Activated naive CD4-positive, alpha-beta T cell treated with anti-CD3 and anti-CD28 coated beads, Interleukin-2, amount 10 ng/mL, durations not matched to agents 7 days and 5 days (primary cell): Measurements from ENCODE around the gene EAF1.
"Not testable (repeated sequence)": the region's sequence is repeated elsewhere in the genome, so short reads cannot be mapped to it uniquely, and the experiment has no call there.

Experiments used
- CTCF ChIA-PET: fragments of 350-600 bp; sonication (Branson Sonifier 250); formaldehyde crosslinking; loops from one replicate; lab custom pipeline; 2021; ENCODE audit warnings: antibody characterized with exemption; lab: Charles Lee
- DNase-seq: peaks from one replicate; pipeline ENCODE4 v3.0.0-alpha.2; 2020
- H3K27ac Mint-ChIP-seq: one replicate; pipeline ENCODE4 v1.8.0; 2021; ENCODE audit warnings: mild to moderate bottlenecking, moderate library complexity, mixed read lengths
- H3K27me3 Mint-ChIP-seq: one replicate; pipeline ENCODE4 v1.8.0; 2021; ENCODE audit warnings: mild to moderate bottlenecking, mixed read lengths
- H3K36me3 Mint-ChIP-seq: one replicate; pipeline ENCODE4 v1.8.0; 2021; ENCODE audit warnings: mixed read lengths
- H3K4me1 Mint-ChIP-seq: one replicate; pipeline ENCODE4 v1.8.0; 2021; ENCODE audit warnings: mixed read lengths
- H3K4me3 Mint-ChIP-seq: one replicate; pipeline ENCODE4 v1.8.0; 2021; ENCODE audit warnings: mild to moderate bottlenecking, moderate library complexity, mixed read lengths
- H3K9me3 Mint-ChIP-seq: one replicate; pipeline ENCODE4 v1.8.0; 2021; ENCODE audit warnings: mixed read lengths

The EAF1 gene

GRCh38 chr3:15465876-15466585 is 38.6 kb downstream of the EAF1 start:
- Mint-ChIP-seq H3K4me3 (no peak overlapping the region), H3K27me3 (peaks cover 11% of the 10 kb centered on the region), H3K36me3 (no peaks in the 10 kb centered on the region), H3K9me3 (no peaks in the 10 kb centered on the region), H3K27ac (no peak overlapping the region), H3K4me1 (peaks cover 12% of the 10 kb centered on the region)
- CTCF ChIA-PET, result interaction anchor here (0.6 kb wide), 1 partner anchor 94 kb away, joined by 3 read pairs; no protein-coding TSS in a partner anchor
- DNase-seq, result no peak

DNA sequence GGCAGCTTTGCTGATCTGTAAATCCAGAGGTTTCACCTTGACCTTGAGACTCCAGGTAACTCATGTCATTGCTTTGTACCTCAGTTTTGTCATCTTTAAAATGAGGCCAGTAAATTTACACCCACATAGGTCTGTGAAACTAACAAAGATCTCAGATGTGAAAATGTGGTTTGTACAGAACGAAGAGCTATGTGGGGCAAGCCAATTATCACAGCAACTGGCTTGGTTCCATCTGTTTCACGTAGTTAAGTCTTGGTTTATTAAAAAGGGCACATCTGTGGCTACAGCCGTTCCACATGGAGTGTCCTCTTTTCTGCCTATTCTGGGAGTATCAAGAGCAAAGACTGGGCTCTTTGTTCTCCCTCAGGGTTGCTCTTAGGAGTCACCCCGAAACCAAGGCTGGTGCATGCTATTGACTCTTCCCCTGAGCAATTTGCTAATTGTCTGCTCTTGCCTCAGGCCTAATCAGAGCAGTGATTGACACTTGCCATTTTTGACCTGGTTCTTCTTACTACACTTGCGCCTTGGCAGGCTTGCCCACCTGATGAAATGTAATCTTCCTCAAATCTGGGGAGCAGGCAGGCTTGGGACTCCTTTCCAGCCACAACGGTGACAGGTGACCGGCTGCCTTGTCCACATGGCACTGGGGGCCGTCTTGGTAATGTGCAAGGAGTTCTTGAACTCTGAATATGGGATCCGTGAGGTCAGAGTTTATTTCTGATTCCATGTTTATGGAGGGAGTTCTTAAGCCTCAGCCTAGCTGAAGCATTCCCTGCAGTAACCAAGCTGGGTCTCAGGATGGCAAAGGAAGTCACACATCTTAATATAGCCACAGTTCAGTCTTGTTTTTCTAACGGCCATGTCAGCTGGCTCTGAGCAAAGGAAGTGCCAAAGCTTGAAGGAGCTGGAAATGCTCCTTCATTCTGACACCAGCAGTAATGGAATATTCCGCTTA is 40.1 kb downstream of the EAF1 start:
- Mint-ChIP-seq H3K4me1 (peaks cover 1% of the 10 kb centered on the region), H3K27ac (no peak overlapping the region), H3K27me3 (peaks cover 14% of the 10 kb centered on the region), H3K9me3 (no peaks in the 10 kb centered on the region), H3K36me3 (no peaks in the 10 kb centered on the region), H3K4me3 (no peak overlapping the region)
- DNase-seq, result no peak
- CTCF ChIA-PET, result no interaction called here

DNA sequence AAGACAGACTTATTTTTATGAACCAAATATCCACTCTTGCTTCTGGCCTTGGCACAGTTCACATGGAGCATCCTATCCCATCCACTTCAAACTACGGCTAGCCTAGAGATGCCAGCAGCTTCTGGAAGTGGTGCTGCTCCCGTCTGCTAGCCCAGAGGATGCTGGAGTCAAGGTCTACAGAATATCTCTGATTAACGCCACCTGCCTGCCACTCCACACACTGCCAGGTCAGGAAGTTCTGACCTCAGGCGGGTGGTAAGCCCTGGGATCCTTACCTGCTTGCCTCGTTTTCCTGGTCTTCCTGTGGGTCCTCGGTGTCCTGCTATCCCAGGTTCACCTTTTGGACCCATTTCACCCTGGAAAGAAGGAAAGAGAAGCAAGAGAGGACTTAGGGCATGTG is 42.9 kb downstream of the EAF1 start:
- Mint-ChIP-seq H3K9me3 (no peaks in the 10 kb centered on the region), H3K4me1 (no peaks in the 10 kb centered on the region), H3K27me3 (peaks cover 22% of the 10 kb centered on the region), H3K36me3 (no peaks in the 10 kb centered on the region), H3K4me3 (no peak overlapping the region), H3K27ac (no peak overlapping the region)
- no peak for DNase-seq
- CTCF ChIA-PET, result no interaction called here

GRCh38 chr3:15470849-15471248 is 43.5 kb downstream of the EAF1 start:
- DNase-seq, result no peak
- H3K4me3 Mint-ChIP-seq, result no peak overlapping the region
- H3K9me3 Mint-ChIP-seq, result no peaks in the 10 kb centered on the region
- H3K27ac Mint-ChIP-seq, result no peak overlapping the region
- no peaks in the 10 kb centered on the region for H3K36me3 Mint-ChIP-seq
- H3K4me1 Mint-ChIP-seq, result no peaks in the 10 kb centered on the region
- H3K27me3 Mint-ChIP-seq, result peaks cover 23% of the 10 kb centered on the region
- CTCF ChIA-PET, result no interaction called here

DNA sequence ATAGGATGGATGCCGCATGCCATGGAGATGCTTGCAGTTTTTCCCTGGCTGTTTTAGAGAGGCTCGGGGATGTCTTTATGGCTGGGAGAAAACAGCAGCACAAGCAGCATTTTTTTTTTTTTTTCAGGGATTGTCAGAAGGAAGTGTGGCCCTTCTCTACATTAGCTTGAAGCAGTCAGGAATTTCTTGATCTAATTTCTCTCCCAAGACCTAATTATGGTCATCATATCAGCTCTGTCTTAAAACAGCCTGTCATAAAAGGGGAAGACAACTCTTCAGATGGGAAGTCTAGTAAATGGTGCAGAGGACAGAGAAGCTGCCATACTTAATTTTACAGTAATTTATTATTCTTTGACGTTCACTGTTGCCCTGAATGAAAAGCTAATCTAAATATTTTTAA is 44.5 kb downstream of the EAF1 start:
- no peaks in the 10 kb centered on the region for H3K4me1 Mint-ChIP-seq
- CTCF ChIA-PET, result interaction anchor here (0.5 kb wide), 1 partner anchor 97 kb away, joined by 3 read pairs; no protein-coding TSS in a partner anchor

GRCh38 chr3:15475161-15475560 is 47.8 kb downstream of the EAF1 start:
- DNase-seq, result no peak
- H3K9me3 Mint-ChIP-seq, result no peaks in the 10 kb centered on the region
- H3K27me3 Mint-ChIP-seq, result peaks cover 43% of the 10 kb centered on the region
- H3K27ac Mint-ChIP-seq, result no peak overlapping the region
- no peak overlapping the region for H3K4me3 Mint-ChIP-seq
- H3K4me1 Mint-ChIP-seq, result no peaks in the 10 kb centered on the region
- CTCF ChIA-PET, result no interaction called here
- no peaks in the 10 kb centered on the region for H3K36me3 Mint-ChIP-seq

More for the DNA sequence above, 44.5 kb downstream of the EAF1 start:
- Mint-ChIP-seq H3K36me3 (no peaks in the 10 kb centered on the region), H3K4me3 (no peak overlapping the region), H3K9me3 (no peaks in the 10 kb centered on the region), H3K27ac (no peak overlapping the region), H3K27me3 (peaks cover 27% of the 10 kb centered on the region)
- no peak for DNase-seq

DNA sequence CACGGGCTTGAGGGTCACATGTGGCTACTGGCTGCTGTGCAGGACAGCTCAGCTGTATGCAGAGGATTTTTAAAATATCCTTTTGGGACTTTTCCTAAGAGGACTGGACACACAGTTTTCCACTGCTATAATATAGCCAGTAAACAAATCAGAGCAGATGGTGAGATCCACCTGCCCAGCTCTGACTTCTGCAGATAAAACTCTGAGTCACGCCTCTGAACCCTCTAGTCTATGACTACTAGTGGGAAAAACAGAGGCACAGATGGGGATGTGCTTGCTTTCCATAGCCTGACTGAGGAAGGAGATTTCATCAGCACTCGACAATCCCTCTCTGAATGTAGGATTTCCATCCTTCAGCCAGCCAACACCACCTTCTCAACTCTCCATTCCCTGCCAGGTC is 49.0 kb downstream of the EAF1 start:
- no peaks in the 10 kb centered on the region for H3K4me1 Mint-ChIP-seq
- no peak overlapping the region for H3K27ac Mint-ChIP-seq
- CTCF ChIA-PET, result no interaction called here
- no peaks in the 10 kb centered on the region for H3K9me3 Mint-ChIP-seq
- H3K36me3 Mint-ChIP-seq, result no peaks in the 10 kb centered on the region
- no peak for DNase-seq
- H3K27me3 Mint-ChIP-seq, result peaks cover 37% of the 10 kb centered on the region
- H3K4me3 Mint-ChIP-seq, result no peak overlapping the region

- DNase-seq, result no peak
- H3K27ac Mint-ChIP-seq, result no peak overlapping the region
- no peaks in the 10 kb centered on the region for H3K36me3 Mint-ChIP-seq
- H3K9me3 Mint-ChIP-seq, result no peaks in the 10 kb centered on the region
- CTCF ChIA-PET, result interaction anchor here (0.6 kb wide), 1 partner anchor 12 kb away, joined by 3 read pairs; no protein-coding TSS in a partner anchor
- no peaks in the 10 kb centered on the region for H3K4me1 Mint-ChIP-seq
- no peak overlapping the region for H3K4me3 Mint-ChIP-seq
- H3K27me3 Mint-ChIP-seq, result peaks cover 41% of the 10 kb centered on the region
Observed at GRCh38 chr3:15477951-15478639, 50.7 kb downstream of the EAF1 start.

GRCh38 chr3:15478640-15478979 is 51.2 kb downstream of the EAF1 start:
- Mint-ChIP-seq H3K36me3 (no peaks in the 10 kb centered on the region), H3K9me3 (no peaks in the 10 kb centered on the region), H3K4me3 (no peak overlapping the region), H3K27me3 (peaks cover 47% of the 10 kb centered on the region), H3K27ac (no peak overlapping the region), H3K4me1 (no peaks in the 10 kb centered on the region)
- CTCF ChIA-PET, result interaction anchor here (0.6 kb wide), 1 partner anchor 12 kb away, joined by 3 read pairs; no protein-coding TSS in a partner anchor
- DNase-seq, result no peak

GRCh38 chr3:15479400-15480224 is 52.2 kb downstream of the EAF1 start:
- H3K27ac Mint-ChIP-seq, result no peak overlapping the region
- no peak overlapping the region for H3K4me3 Mint-ChIP-seq
- no peaks in the 10 kb centered on the region for H3K4me1 Mint-ChIP-seq
- DNase-seq, result no peak
- no peaks in the 10 kb centered on the region for H3K9me3 Mint-ChIP-seq
- peaks cover 55% of the 10 kb centered on the region for H3K27me3 Mint-ChIP-seq
- CTCF ChIA-PET, result no interaction called here
- no peaks in the 10 kb centered on the region for H3K36me3 Mint-ChIP-seq

- H3K4me1 Mint-ChIP-seq, H3K9me3 Mint-ChIP-seq, H3K27ac Mint-ChIP-seq, CTCF ChIA-PET, H3K4me3 Mint-ChIP-seq, DNase-seq, H3K36me3 Mint-ChIP-seq: not testable (repeated sequence)
- H3K27me3 Mint-ChIP-seq, result peaks cover 40% of the 10 kb centered on the region
Observed at GRCh38 chr3:15484551-15484950, 57.2 kb downstream of the EAF1 start.

DNA sequence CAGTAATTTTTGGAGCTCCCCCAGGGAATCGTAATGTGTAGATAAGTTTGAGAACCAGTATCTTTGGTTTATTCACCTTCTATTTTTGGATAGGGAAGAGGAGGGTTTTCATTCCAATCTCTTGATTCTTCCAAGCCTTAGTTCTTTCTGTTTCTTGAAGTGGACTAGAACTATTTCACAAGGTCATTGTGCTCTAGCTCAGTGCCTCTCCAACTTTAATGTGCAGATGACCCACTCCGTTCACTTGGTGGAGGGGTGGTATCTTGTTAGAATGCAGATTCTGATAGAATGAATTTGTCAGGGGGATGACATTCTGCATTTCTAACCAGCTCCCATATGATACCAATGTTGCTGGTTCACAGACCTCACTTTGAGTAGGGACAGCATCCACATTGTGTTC is 58.6 kb downstream of the EAF1 start:
- DNase-seq, result no peak
- H3K4me1 Mint-ChIP-seq, result no peaks in the 10 kb centered on the region
- no peak overlapping the region for H3K27ac Mint-ChIP-seq
- H3K27me3 Mint-ChIP-seq, result peaks cover 40% of the 10 kb centered on the region
- no peak overlapping the region for H3K4me3 Mint-ChIP-seq
- no peaks in the 10 kb centered on the region for H3K9me3 Mint-ChIP-seq
- H3K36me3 Mint-ChIP-seq, result peaks cover 2% of the 10 kb centered on the region
- CTCF ChIA-PET, result no interaction called here

- Mint-ChIP-seq H3K9me3 (no peaks in the 10 kb centered on the region), H3K36me3 (peaks cover 2% of the 10 kb centered on the region), H3K27me3 (peaks cover 32% of the 10 kb centered on the region), H3K4me3 (no peak overlapping the region), H3K4me1 (no peaks in the 10 kb centered on the region), H3K27ac (no peak overlapping the region)
- DNase-seq, result no peak
- CTCF ChIA-PET, result no interaction called here
Observed at GRCh38 chr3:15486979-15487378, 59.6 kb downstream of the EAF1 start.
